ENCODE measurements around the gene ASPRV1.
A peak's percentile ranks its signal among the peaks of the same experiment; 100 is the strongest.
"Not testable (repeated sequence)": the region's sequence is repeated elsewhere in the genome, so short reads cannot be mapped to it uniquely, and the experiment has no call there.

The ASPRV1 gene

GRCh38 chr2:69961496-69961895 is at the start of gene ASPRV1:
Gene ASPRV1, minus strand, starts transcription at chr2:69961631. Its CDS starts 195 bp downstream, at chr2:69961436.
- H3K27ac Mint-ChIP-seq, result peak within 1 kb of the TSS; percentile 34
- H3K4me1 Mint-ChIP-seq, result peaks cover 16% of the 10 kb centered on the region
- DNase-seq (ENCODE audit: low spot score in 2 of 2), result no peak
- H3K4me3 Mint-ChIP-seq, result no peak within 1 kb of the TSS
- no peaks in the 10 kb centered on the region for H3K36me3 Mint-ChIP-seq
- no peak for ATAC-seq
- no peaks in the 10 kb centered on the region for H3K9me3 Mint-ChIP-seq

- H3K4me3 Mint-ChIP-seq, result no peak overlapping the region
- no peaks in the 10 kb centered on the region for H3K9me3 Mint-ChIP-seq
- DNase-seq (ENCODE audit: low spot score in 2 of 2) (no peak), ATAC-seq (no peak)
- H3K4me1 Mint-ChIP-seq, result peaks cover 27% of the 10 kb centered on the region
- no peaks in the 10 kb centered on the region for H3K36me3 Mint-ChIP-seq
- H3K27ac Mint-ChIP-seq, result peak overlapping the region; percentile 69
Observed at GRCh38 chr2:70010576-70011111, 49.2 kb upstream of the ASPRV1 start.

DNA sequence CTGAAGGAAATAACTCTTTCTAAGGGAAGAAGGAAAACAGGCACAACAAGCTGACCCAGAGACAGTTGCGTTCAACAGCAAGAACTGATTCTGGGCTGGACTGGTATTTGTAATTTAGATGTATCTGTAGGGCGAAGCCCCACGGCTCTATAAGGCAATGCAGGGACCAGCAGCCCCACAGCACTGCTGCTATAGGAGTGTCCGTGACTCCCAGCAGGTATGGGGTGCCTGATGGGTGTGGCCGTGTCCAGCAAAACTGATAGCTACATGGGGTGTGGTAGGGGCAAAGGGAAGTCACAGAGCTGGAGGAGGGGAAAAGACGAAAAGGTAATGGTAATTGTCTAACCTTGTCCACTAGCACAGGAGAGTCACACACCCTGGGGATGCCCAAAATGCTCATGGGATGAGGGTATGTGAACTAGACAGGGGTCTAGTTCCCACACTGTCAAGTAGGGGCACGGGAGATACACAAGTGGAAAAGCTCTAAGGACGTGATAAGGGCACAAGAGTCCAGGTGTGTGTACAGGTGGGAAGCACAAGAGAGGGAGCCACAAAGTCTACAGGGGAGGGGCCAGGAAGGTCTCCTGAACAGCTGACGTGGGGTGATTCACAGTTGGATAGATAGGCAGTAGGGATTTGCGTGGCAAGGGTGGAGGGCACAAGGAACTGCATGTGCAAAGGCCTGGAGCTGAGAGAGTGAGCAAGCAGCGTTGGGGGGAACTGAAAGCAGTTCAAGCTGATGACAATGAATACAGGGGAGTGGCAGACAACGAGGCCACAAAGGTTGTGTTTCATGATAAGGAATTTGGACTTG is 48.5 kb upstream of the ASPRV1 start:
- no peak overlapping the region for H3K4me3 Mint-ChIP-seq
- H3K27ac Mint-ChIP-seq, result peak overlapping the region; percentile 69
- H3K9me3 Mint-ChIP-seq, result no peaks in the 10 kb centered on the region
- no peak for ATAC-seq
- no peaks in the 10 kb centered on the region for H3K36me3 Mint-ChIP-seq
- DNase-seq (ENCODE audit: low spot score in 2 of 2), result no peak
- H3K4me1 Mint-ChIP-seq, result peaks cover 23% of the 10 kb centered on the region

DNA sequence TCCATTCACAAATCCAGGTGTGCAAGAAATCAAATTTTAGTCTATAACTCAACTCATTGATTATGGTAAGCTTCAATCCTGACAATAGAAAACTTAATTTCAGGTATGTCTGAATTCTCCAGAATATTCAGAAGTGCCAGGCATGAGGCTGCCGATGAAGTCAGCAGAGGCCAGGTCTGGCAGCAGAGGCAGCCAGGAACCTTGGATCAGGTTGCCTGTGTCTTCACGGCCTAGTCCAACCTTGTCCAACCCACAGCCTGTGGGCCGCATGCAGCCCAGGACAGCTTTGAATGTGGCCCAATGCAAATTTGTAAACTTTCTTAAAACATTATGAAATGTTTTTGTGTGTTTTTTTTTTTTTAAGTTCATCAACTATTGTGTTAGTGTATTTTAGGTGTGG is 46.9 kb upstream of the ASPRV1 start:
- Mint-ChIP-seq H3K27ac (no peak overlapping the region), H3K4me1 (peaks cover 20% of the 10 kb centered on the region), H3K9me3 (no peaks in the 10 kb centered on the region), H3K4me3 (no peak overlapping the region), H3K36me3 (no peaks in the 10 kb centered on the region)
- DNase-seq (ENCODE audit: low spot score in 2 of 2) (no peak), ATAC-seq (no peak)

DNA sequence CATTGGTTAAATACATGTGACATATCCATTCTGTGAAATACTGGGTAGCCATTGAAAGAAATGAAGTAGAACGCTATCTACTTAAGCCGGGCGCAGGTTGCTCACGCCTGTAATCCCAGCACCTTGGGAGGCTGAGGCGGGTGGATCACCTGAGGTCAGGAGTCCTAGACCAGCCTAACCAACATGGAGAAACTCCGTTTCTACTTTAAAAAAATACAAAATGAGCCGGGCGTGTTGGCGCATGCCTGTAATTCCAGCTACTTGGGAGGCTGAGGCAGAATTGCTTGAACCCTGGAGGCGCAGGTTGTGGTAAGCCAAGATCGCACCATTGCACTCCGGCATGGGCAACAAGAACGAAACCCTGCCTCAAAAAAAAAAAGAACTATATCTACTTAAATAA is 45.7 kb upstream of the ASPRV1 start:
- H3K4me3 Mint-ChIP-seq, result no peak overlapping the region
- ATAC-seq (no peak), DNase-seq (ENCODE audit: low spot score in 2 of 2) (no peak)
- H3K9me3 Mint-ChIP-seq, result no peaks in the 10 kb centered on the region
- no peaks in the 10 kb centered on the region for H3K36me3 Mint-ChIP-seq
- no peak overlapping the region for H3K27ac Mint-ChIP-seq
- peaks cover 30% of the 10 kb centered on the region for H3K4me1 Mint-ChIP-seq

DNA sequence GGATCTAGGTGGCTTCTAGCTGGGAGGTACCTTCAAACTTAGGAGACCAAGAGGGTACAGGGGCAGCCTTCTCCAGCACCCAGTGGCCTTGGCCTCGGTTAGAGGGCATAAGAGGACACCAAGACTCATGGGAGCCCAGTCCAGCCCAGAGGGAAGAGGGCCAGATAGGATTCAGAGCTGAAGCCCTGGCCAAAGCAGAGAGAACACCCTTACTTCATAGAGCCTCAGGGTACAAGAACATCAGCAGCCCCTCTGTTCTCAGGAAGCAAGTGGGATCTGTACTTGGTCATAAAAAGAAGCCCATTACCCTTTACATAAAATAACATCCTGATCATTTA is 45.0 kb upstream of the ASPRV1 start:
- no peak for DNase-seq (ENCODE audit: low spot score in 2 of 2)
- peak overlapping the region; percentile 24 for H3K27ac Mint-ChIP-seq
- no peaks in the 10 kb centered on the region for H3K9me3 Mint-ChIP-seq
- no peak for ATAC-seq
- H3K4me1 Mint-ChIP-seq, result peaks cover 29% of the 10 kb centered on the region
- no peaks in the 10 kb centered on the region for H3K36me3 Mint-ChIP-seq
- H3K4me3 Mint-ChIP-seq, result no peak overlapping the region

- no peaks in the 10 kb centered on the region for H3K9me3 Mint-ChIP-seq
- H3K27ac Mint-ChIP-seq, result peak overlapping the region; percentile 24
- H3K4me1 Mint-ChIP-seq, result peaks cover 24% of the 10 kb centered on the region
- no peak for DNase-seq (ENCODE audit: low spot score in 2 of 2)
- no peak overlapping the region for H3K4me3 Mint-ChIP-seq
- no peaks in the 10 kb centered on the region for H3K36me3 Mint-ChIP-seq
- ATAC-seq, result no peak
Observed at GRCh38 chr2:70005752-70006446, 44.5 kb upstream of the ASPRV1 start.

GRCh38 chr2:70005216-70005615 is 43.8 kb upstream of the ASPRV1 start:
- H3K27ac Mint-ChIP-seq, result no peak overlapping the region
- peaks cover 18% of the 10 kb centered on the region for H3K4me1 Mint-ChIP-seq
- H3K9me3 Mint-ChIP-seq, result no peaks in the 10 kb centered on the region
- no peaks in the 10 kb centered on the region for H3K36me3 Mint-ChIP-seq
- no peak for DNase-seq (ENCODE audit: low spot score in 2 of 2)
- ATAC-seq, result no peak
- no peak overlapping the region for H3K4me3 Mint-ChIP-seq

DNA sequence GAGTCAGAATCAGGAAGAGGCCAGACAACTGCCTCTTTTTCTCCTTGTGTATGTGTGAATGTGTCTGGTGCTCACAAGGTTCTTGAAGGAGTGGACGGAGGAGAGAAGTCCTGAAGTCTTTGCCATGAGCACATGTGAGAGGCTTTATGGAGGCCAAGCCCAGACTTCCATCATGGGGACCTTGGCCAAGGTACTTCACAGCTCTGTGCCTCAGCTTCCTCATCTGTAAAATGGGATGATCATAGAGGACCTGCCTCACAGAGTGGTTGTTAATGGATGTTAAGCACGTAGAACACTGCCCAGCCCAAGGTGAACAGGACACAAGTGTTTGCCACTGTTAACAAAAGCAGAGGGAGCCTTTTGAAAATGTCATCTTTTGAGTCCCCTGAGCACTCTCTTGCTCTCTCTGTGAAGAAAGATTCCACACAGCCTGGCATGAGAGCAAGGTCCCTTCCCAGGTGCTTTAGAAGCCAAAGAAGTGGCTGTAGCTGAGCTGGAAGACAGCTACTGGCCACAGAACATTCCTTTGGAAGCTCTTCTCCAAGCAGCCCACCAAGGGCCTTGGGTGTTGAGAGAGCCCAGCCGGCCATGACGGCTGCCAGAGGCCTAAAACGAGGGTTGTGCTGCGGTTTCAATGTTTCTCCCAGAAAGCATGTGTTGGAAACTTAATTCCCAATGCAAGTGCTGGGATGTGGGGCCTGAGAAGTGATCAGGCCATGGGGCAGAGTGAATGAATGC is 41.8 kb upstream of the ASPRV1 start:
- H3K27ac Mint-ChIP-seq, result peak overlapping the region; percentile 72
- H3K4me1 Mint-ChIP-seq, result peaks cover 18% of the 10 kb centered on the region
- H3K4me3 Mint-ChIP-seq, result no peak overlapping the region
- no peaks in the 10 kb centered on the region for H3K9me3 Mint-ChIP-seq
- no peak for ATAC-seq
- DNase-seq (ENCODE audit: low spot score in 2 of 2), result no peak
- H3K36me3 Mint-ChIP-seq, result no peaks in the 10 kb centered on the region

GRCh38 chr2:70002241-70002899 is 40.9 kb upstream of the ASPRV1 start:
- no peak overlapping the region for H3K4me3 Mint-ChIP-seq
- H3K4me1 Mint-ChIP-seq, result peaks cover 25% of the 10 kb centered on the region
- peak overlapping the region; percentile 72 for H3K27ac Mint-ChIP-seq
- H3K9me3 Mint-ChIP-seq, result no peaks in the 10 kb centered on the region
- ATAC-seq (peak; percentile 77), DNase-seq (ENCODE audit: low spot score in 2 of 2) (no peak)
- H3K36me3 Mint-ChIP-seq, result no peaks in the 10 kb centered on the region

DNA sequence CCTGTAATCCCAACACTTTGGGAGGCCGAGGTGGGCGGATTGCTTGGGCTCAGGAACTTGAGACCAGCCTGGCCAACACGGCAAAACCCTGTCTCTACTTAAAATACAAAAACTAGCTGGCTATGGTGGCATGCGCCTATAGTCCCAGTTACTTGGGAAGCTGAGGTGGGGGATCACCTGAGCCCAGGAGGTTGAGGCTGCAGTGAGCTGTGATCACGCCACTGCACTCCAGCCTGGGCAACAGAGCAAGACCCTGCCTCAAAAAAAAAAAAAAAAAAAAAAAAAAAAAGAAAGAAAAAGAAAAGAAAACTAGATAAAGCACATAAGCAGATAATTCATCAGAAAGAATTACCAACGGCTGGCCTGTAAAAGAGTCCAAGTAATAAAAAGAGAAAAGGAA is 39.1 kb upstream of the ASPRV1 start:
- ATAC-seq; H3K27ac Mint-ChIP-seq; H3K4me3 Mint-ChIP-seq; H3K36me3 Mint-ChIP-seq; H3K9me3 Mint-ChIP-seq; DNase-seq (ENCODE audit: low spot score in 2 of 2): not testable (repeated sequence)
- H3K4me1 Mint-ChIP-seq, result peaks cover 30% of the 10 kb centered on the region

DNA sequence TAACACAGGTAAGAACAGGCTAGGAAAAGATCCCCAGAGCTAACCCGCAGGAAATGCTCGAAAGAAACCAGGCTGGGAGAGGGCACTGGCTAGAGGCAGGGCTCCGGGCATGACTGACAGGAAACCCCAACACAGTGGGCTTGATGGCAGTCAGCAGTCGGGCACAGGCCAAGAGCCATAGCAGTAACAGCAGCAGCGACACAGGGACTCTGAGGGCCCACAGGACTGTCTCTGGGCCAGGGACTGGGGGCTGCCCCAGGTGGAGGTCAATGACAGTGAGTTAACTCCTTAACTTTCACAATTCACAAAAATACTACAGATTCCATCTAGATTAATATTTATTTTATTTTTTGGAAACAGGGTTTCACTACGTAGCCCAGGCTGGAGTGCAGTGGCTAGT is 37.3 kb upstream of the ASPRV1 start:
- no peaks in the 10 kb centered on the region for H3K9me3 Mint-ChIP-seq
- no peak overlapping the region for H3K27ac Mint-ChIP-seq
- DNase-seq (ENCODE audit: low spot score in 2 of 2) (no peak), ATAC-seq (no peak)
- peaks cover 16% of the 10 kb centered on the region for H3K36me3 Mint-ChIP-seq
- no peak overlapping the region for H3K4me3 Mint-ChIP-seq
- H3K4me1 Mint-ChIP-seq, result peaks cover 30% of the 10 kb centered on the region

DNA sequence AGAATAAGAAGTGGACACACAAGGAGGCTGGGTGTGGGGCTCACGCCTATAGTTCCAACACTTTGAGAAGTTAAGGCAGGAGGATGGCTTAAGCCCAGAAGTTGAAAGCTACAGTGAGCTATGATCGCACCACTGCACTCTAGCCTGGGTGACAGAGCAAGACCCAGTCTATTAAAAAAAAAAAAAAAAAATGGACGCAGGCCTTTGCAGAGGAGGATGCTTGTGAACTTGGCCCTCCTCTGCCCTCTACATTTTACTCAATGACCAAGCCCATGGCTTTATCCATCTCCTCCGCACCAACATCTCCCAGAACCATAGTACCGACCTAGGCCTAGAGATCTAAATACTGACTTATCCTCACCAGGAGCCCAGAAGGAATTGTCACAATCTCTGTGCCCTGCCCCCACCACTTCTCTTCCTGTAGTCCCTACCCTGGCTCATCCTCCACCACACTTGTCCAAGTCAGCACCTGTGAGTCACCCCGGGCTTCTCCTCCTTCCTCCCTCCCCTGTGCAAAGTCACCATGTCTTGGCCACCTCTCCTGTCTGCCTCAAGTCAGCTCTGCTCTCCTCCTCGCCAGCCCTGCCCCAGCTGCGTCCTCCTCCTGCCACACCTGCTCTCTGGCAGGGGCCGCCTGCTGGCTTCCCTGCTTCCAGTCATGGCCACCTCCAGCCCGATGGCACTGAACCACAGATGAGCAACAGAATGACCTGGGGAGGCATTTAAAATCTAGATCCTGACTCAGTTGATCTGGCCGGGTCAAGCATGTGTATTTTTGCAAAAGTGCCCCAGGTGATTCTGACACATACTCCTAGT is 35.8 kb upstream of the ASPRV1 start:
- DNase-seq (ENCODE audit: low spot score in 2 of 2), result no peak
- ATAC-seq, result peak; percentile 92
- no peaks in the 10 kb centered on the region for H3K9me3 Mint-ChIP-seq
- H3K4me1 Mint-ChIP-seq, result peaks cover 21% of the 10 kb centered on the region
- H3K36me3 Mint-ChIP-seq, result peaks cover 19% of the 10 kb centered on the region
- H3K27ac Mint-ChIP-seq, result peak overlapping the region; percentile 82
- H3K4me3 Mint-ChIP-seq, result no peak overlapping the region

DNA sequence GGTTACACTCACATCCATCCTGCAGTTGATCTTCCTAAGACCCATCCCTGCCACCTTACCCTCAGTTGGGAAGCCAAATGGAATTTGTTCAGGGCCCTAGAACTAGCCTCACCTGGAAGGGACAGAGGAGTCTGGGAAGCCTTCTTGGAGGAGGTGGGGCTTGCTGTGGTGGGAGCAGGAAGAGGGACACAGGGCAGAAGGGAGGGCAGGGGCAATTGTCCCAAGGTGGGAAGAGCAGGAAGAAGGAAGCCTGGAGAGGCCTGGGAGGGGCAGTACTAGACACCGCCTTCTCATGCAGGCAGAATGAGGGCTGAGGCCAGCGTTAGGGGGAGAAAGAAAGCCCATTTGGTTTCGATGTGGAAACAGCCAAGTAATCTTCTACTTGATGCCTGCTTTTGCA is 34.1 kb upstream of the ASPRV1 start:
- ATAC-seq (no peak), DNase-seq (ENCODE audit: low spot score in 2 of 2) (no peak)
- Mint-ChIP-seq H3K4me1 (peaks cover 17% of the 10 kb centered on the region), H3K27ac (no peak overlapping the region), H3K4me3 (no peak overlapping the region), H3K9me3 (no peaks in the 10 kb centered on the region), H3K36me3 (peaks cover 19% of the 10 kb centered on the region)
